ENCODE data around the gene AMOTL1. TPM values are rescaled to one million over a fixed set of nuclear protein-coding genes. Genes with fewer than 3 reads are reported as not detected.

The AMOTL1 gene
- polyA plus RNA-seq, 4 donors = 0.81 to 16.5 (median 3.7) TPM

DNA sequence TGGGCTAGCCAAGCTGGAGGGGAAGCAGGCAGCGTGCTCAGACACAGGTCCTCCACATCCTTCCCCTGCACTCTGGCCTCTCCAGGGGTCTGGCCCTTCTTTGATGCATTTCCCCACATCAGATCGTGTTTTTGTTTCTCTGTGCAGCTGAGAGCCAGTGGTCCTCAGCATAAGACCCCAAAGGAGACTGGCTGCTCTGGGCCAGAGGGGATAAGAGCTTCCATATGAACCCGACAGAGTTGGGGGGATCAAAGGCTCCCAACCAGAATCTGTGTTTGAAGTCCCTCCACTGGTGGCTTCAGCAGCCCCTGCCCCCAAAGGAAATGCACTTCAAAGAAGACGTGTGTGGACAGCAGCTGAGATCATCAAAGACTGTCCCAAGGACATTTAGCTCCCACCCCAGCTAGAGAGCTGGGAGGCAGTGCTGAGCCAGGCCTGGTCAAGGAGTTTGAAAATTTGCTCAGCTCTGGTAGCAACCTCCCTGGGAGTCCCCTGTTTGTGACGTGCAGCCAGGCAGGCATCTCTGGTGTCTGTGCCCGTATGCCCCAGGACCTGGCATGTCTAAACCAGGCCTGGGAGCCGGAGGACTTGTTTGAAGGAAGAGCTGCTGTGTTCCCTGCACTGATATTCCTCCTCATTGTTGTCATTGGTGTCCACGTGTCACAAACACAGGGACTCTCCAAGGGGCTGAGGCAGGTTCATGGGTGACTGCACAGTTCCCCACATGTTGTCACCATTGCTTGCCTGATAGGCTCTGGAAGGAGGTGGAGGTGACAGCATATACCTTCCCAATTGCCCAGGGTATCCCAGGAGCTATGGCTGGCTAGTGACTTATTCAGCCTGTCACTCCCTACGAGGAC, 99.0 kb downstream of the AMOTL1 start:
- FAIRE-seq (no peak), DNase-seq (no peak)
- Histone ChIP-seq H3K9me3 (ENCODE audit: control insufficient read depth in 2 of 2, insufficient read depth in 1 of 2, low read depth in 1 of 2, low read length in 1 of 2) (no peaks in the 10 kb centered on the region), H3K4me1 (ENCODE audit: control insufficient read depth in 3 of 3, insufficient read depth in 2 of 3, low read depth in 1 of 3, low read length in 2 of 3) (no peaks in the 10 kb centered on the region), H3K27ac (ENCODE audit: low read depth in 1 of 3, low read length in 2 of 3) (no peak overlapping the region), H3K27me3 (ENCODE audit: control insufficient read depth in 3 of 3, insufficient read depth in 3 of 3, low read length in 3 of 3) (no peaks in the 10 kb centered on the region), H3K36me3 (ENCODE audit: control insufficient read depth in 3 of 3, insufficient read depth in 2 of 3, low read depth in 1 of 3, low read length in 3 of 3) (peaks cover 0 to 62% (median 0%) of the 10 kb centered on the region in 3 donors), H3K4me3 (ENCODE audit: low read depth in 1 of 3, low read length in 3 of 3) (no peak overlapping the region)
- WGBS, 3 donors = 78 to 88% (median 83%) methylated on average over 9 of the region's 9 CpGs

GRCh38 chr11:94868468-94868867, 100.3 kb downstream of the AMOTL1 start:
- H3K9me3 ChIP-seq (ENCODE audit: control insufficient read depth in 2 of 2, insufficient read depth in 1 of 2, low read depth in 1 of 2, low read length in 1 of 2) = no peaks in the 10 kb centered on the region
- no peak overlapping the region for H3K27ac ChIP-seq (ENCODE audit: low read depth in 1 of 3, low read length in 2 of 3)
- H3K36me3 ChIP-seq (ENCODE audit: control insufficient read depth in 3 of 3, insufficient read depth in 2 of 3, low read depth in 1 of 3, low read length in 3 of 3) = peaks cover 0 to 71% (median 0%) of the 10 kb centered on the region in 3 donors
- H3K4me1 ChIP-seq (ENCODE audit: control insufficient read depth in 3 of 3, insufficient read depth in 2 of 3, low read depth in 1 of 3, low read length in 2 of 3) = peaks cover 0 to 3% (median 0%) of the 10 kb centered on the region in 3 donors
- no peak for FAIRE-seq
- DNase-seq = no peak
- no peak overlapping the region for H3K4me3 ChIP-seq (ENCODE audit: low read depth in 1 of 3, low read length in 3 of 3)
- WGBS, 3 donors = 78 to 86% (median 83%) methylated on average over 5 of the region's 5 CpGs
- H3K27me3 ChIP-seq (ENCODE audit: control insufficient read depth in 3 of 3, insufficient read depth in 3 of 3, low read length in 3 of 3) = no peaks in the 10 kb centered on the region

DNA sequence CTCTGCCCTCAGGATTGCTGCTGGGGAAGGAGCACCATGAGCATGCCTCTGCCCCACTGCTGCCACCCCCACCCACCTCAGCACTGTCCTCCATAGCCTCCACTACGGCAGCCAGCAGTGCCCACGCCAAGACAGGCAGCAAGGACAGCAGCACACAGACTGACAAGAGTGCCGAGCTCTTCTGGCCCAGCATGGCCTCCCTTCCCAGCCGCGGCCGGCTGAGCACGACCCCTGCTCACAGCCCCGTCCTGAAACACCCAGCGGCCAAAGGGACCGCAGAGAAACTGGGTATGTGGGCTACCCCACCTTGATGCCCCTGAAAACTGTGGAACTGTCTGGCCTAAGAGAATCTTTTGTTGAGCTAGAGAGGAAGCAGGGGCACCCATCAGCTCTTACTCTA, 101.0 kb downstream of the AMOTL1 start:
- H3K36me3 ChIP-seq (ENCODE audit: control insufficient read depth in 3 of 3, insufficient read depth in 2 of 3, low read depth in 1 of 3, low read length in 3 of 3) = peaks cover 0 to 75% (median 0%) of the 10 kb centered on the region in 3 donors

GRCh38 chr11:94870422-94870821, 102.3 kb downstream of the AMOTL1 start:
- Histone ChIP-seq H3K4me1 (ENCODE audit: control insufficient read depth in 3 of 3, insufficient read depth in 2 of 3, low read depth in 1 of 3, low read length in 2 of 3) (peaks cover 0 to 11% (median 0%) of the 10 kb centered on the region in 3 donors), H3K27ac (ENCODE audit: low read depth in 1 of 3, low read length in 2 of 3) (no peak overlapping the region), H3K27me3 (ENCODE audit: control insufficient read depth in 3 of 3, insufficient read depth in 3 of 3, low read length in 3 of 3) (no peaks in the 10 kb centered on the region), H3K4me3 (ENCODE audit: low read depth in 1 of 3, low read length in 3 of 3) (no peak overlapping the region), H3K9me3 (ENCODE audit: control insufficient read depth in 2 of 2, insufficient read depth in 1 of 2, low read depth in 1 of 2, low read length in 1 of 2) (no peaks in the 10 kb centered on the region), H3K36me3 (ENCODE audit: control insufficient read depth in 3 of 3, insufficient read depth in 2 of 3, low read depth in 1 of 3, low read length in 3 of 3) (peaks cover 0 to 70% (median 0%) of the 10 kb centered on the region in 3 donors)
- 83 to 94% (median 86%) methylated on average over 5 of the region's 5 CpGs for WGBS, 3 donors
- no peak for DNase-seq
- no peak for FAIRE-seq

More for the DNA sequence above, 101.0 kb downstream of the AMOTL1 start:
- Histone ChIP-seq H3K4me1 (ENCODE audit: control insufficient read depth in 3 of 3, insufficient read depth in 2 of 3, low read depth in 1 of 3, low read length in 2 of 3) (peaks cover 0 to 10% (median 0%) of the 10 kb centered on the region in 3 donors), H3K27me3 (ENCODE audit: control insufficient read depth in 3 of 3, insufficient read depth in 3 of 3, low read length in 3 of 3) (no peaks in the 10 kb centered on the region), H3K4me3 (ENCODE audit: low read depth in 1 of 3, low read length in 3 of 3) (no peak overlapping the region), H3K27ac (ENCODE audit: low read depth in 1 of 3, low read length in 2 of 3) (no peak overlapping the region), H3K9me3 (ENCODE audit: control insufficient read depth in 2 of 2, insufficient read depth in 1 of 2, low read depth in 1 of 2, low read length in 1 of 2) (no peaks in the 10 kb centered on the region)
- DNase-seq = no peak
- 94 to 99% (median 97%) methylated on average over 10 of the region's 10 CpGs for WGBS, 3 donors
- FAIRE-seq = no peak

GRCh38 chr11:94871491-94872185, 103.5 kb downstream of the AMOTL1 start:
- 90 to 94% (median 92%) methylated on average over 15 of the region's 15 CpGs for WGBS, 3 donors
- FAIRE-seq (no peak), DNase-seq (no peak)
- no peaks in the 10 kb centered on the region for H3K9me3 ChIP-seq (ENCODE audit: control insufficient read depth in 2 of 2, insufficient read depth in 1 of 2, low read depth in 1 of 2, low read length in 1 of 2)
- H3K4me3 ChIP-seq (ENCODE audit: low read depth in 1 of 3, low read length in 3 of 3) = no peak overlapping the region
- H3K36me3 ChIP-seq (ENCODE audit: control insufficient read depth in 3 of 3, insufficient read depth in 2 of 3, low read depth in 1 of 3, low read length in 3 of 3) = peaks cover 0 to 63% (median 0%) of the 10 kb centered on the region in 3 donors
- H3K27me3 ChIP-seq (ENCODE audit: control insufficient read depth in 3 of 3, insufficient read depth in 3 of 3, low read length in 3 of 3) = no peaks in the 10 kb centered on the region
- H3K27ac ChIP-seq (ENCODE audit: low read depth in 1 of 3, low read length in 2 of 3) = no peak overlapping the region
- peaks cover 0 to 11% (median 0%) of the 10 kb centered on the region in 3 donors for H3K4me1 ChIP-seq (ENCODE audit: control insufficient read depth in 3 of 3, insufficient read depth in 2 of 3, low read depth in 1 of 3, low read length in 2 of 3)

DNA sequence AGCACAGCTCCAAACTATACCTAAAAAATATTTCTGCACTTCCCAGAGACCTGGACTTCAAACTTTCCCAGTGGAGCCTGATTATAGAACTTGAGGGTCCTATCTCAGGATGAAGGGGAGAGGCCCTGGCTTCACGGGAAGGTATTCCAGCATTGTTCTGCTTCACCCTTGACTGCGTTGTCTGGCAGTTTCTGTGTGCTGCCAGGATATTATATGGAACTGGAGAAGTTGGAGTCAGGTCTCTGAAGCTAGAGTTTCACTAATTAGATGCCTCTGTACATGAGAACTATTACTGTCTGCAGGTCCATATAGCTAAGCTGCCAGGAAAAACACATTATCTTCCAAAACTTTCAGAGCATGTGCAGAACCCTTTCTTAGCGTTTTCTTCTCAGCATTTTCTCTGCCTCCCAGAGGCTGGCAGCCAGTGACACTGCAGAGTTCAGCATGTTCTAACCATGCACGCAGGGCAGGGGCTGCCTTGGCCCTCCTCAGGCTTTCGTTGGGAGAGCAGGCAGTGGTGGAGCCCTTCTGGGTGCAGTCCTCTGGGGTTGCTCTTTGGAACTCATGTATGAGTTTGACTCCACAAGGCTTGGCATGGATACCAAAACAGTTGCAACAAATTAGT, 105.9 kb downstream of the AMOTL1 start:
- 85 to 94% (median 87%) methylated on average over 5 of the region's 5 CpGs for WGBS, 3 donors
- no peaks in the 10 kb centered on the region for H3K9me3 ChIP-seq (ENCODE audit: control insufficient read depth in 2 of 2, insufficient read depth in 1 of 2, low read depth in 1 of 2, low read length in 1 of 2)
- no peak for FAIRE-seq
- H3K27me3 ChIP-seq (ENCODE audit: control insufficient read depth in 3 of 3, insufficient read depth in 3 of 3, low read length in 3 of 3) = no peaks in the 10 kb centered on the region
- H3K27ac ChIP-seq (ENCODE audit: low read depth in 1 of 3, low read length in 2 of 3) = no peak overlapping the region
- DNase-seq = no peak
- no peak overlapping the region for H3K4me3 ChIP-seq (ENCODE audit: low read depth in 1 of 3, low read length in 3 of 3)
- peaks cover 0 to 56% (median 0%) of the 10 kb centered on the region in 3 donors for H3K36me3 ChIP-seq (ENCODE audit: control insufficient read depth in 3 of 3, insufficient read depth in 2 of 3, low read depth in 1 of 3, low read length in 3 of 3)
- H3K4me1 ChIP-seq (ENCODE audit: control insufficient read depth in 3 of 3, insufficient read depth in 2 of 3, low read depth in 1 of 3, low read length in 2 of 3) = peaks cover 0 to 18% (median 0%) of the 10 kb centered on the region in 3 donors

GRCh38 chr11:94876222-94876621, 108.1 kb downstream of the AMOTL1 start:
- FAIRE-seq = no peak
- WGBS, 3 donors = 84 to 95% (median 91%) methylated on average over 8 of the region's 8 CpGs

More at GRCh38 chr11:94876222-94876621, 108.1 kb downstream of the AMOTL1 start:
- no peaks in the 10 kb centered on the region for H3K27me3 ChIP-seq (ENCODE audit: control insufficient read depth in 3 of 3, insufficient read depth in 3 of 3, low read length in 3 of 3)
- peaks cover 0 to 18% (median 0%) of the 10 kb centered on the region in 3 donors for H3K4me1 ChIP-seq (ENCODE audit: control insufficient read depth in 3 of 3, insufficient read depth in 2 of 3, low read depth in 1 of 3, low read length in 2 of 3)
- H3K9me3 ChIP-seq (ENCODE audit: control insufficient read depth in 2 of 2, insufficient read depth in 1 of 2, low read depth in 1 of 2, low read length in 1 of 2) = no peaks in the 10 kb centered on the region
- no peak for DNase-seq
- H3K36me3 ChIP-seq (ENCODE audit: control insufficient read depth in 3 of 3, insufficient read depth in 2 of 3, low read depth in 1 of 3, low read length in 3 of 3) = peaks cover 0 to 53% (median 0%) of the 10 kb centered on the region in 3 donors
- H3K4me3 ChIP-seq (ENCODE audit: low read depth in 1 of 3, low read length in 3 of 3) = no peak overlapping the region
- H3K27ac ChIP-seq (ENCODE audit: low read depth in 1 of 3, low read length in 2 of 3) = peak overlapping the region in 2 of 3 donors; percentile 4 to 78
